Measurements from ENCODE around the gene ARG1. TPM values are rescaled to one million over a fixed set of nuclear protein-coding genes. Genes with fewer than 3 reads are reported as not detected.
"Not testable (repeated sequence)": the region's sequence is repeated elsewhere in the genome, so short reads cannot be mapped to it uniquely, and the experiment has no call there.

ARG1 gene
- total RNA-seq (2014; rRNA removed), result not detected in 2 replicates
- not detected for polyA plus RNA-seq (2012)

DNA sequence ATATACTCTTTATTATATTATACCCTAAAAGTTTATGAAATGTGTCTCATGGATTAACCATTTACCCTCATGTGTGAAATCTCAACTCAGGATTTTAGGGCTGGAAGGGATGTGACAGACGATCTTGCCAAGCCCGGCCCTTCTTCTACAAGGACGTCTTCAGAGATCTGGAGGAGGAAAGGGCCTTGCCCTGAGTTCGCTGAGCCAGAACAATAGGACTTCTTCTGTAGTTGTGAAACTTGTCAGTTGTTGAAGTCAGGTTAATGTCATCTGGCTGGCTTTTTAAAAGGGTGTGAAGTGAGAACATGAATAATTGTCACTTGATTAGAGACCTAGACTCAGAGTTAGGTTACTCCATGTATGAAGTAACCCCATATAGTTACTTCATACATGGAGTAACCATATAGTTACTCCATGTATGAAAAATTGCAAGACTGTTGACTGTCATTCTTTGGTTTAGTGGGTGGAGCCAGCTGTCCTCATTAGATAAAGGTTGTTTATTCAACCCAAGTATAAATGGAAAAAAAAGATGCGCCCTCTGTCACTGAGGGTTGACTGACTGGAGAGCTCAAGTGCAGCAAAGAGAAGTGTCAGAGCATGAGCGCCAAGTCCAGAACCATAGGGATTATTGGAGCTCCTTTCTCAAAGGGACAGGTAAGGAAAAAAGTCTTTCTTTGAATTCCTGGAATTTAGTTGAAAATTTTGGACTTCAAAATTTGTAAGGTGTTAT lies at the start of gene ARG1:
ARG1 (plus strand) TSS at position 541 of the 730 bp plus-strand sequence; CDS start at position 598, 57 bp downstream.
- DNase-seq (ENCODE audit: low read depth), result no peak

- DNase-seq (ENCODE audit: low read depth), result no peak
These were observed 48.9 kb upstream of the ARG1 start for GRCh38 chr6:131523988-131524673.

GRCh38 chr6:131524695-131525336 lies 48.2 kb upstream of the ARG1 start:
- DNase-seq (ENCODE audit: low read depth), result no peak

DNA sequence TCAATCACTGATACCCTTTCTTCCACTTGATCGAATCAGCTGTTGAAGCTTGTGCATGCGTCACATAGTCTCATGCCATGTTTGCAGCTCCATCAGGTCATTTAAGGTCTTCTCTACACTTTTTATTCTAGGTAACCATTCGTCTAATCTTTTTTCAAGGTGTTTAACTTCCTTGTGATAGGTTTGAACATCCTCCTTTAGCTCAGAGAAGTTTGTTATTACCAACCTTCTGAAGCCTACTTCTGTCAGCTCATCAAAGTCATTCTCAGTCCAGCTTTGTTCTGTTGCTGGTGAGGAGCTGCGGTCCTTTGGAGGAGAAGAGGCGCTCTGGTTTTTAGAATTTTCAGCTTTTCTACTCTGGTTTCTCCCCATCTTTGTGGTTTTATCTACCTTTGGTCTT lies 42.1 kb upstream of the ARG1 start:
- DNase-seq (ENCODE audit: low read depth), result not testable (repeated sequence)

DNA sequence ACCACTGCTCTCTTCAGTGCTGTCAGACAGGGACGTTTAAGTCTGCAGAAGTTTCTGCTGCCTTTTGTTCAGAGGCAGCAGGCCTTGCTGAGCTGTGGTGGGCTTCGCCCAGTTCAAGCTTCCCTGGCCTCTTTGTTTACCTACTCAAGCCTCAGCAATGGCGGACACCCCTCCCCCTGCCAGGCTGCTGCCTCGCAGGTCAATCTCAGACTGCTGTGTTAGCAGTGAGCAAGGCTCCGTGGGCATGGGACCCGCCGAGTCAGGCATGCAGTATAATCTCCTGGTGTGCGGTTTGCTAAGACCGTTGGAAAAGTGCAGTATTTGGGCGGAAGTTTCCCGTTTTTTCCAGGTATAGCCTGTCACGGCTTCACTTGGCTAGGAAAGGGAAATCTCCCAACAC lies 41.3 kb upstream of the ARG1 start:
- DNase-seq (ENCODE audit: low read depth), result not testable (repeated sequence)

DNA sequence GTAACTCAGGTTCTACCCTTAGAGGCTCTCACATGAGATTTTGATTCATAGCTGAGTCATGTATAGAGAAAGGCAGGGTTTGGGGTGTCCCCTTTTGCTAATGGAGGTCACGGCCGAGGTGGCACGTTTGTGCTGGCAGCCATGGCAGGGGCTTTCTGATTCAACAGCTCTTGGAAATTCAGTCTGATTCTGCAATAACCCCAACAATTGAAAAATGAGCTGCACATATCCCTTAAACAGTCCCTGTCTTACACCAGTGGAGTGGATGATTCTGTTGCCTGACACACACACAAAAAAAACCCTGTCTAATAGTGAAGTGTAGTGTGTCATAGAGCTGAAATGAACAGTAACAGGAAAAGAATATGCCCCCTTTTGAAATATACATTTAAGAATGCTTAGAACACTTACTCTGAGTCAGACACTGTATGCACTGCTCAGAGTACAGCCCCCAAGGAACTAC lies 40.4 kb upstream of the ARG1 start:
- DNase-seq (ENCODE audit: low read depth), result peak; percentile 8

GRCh38 chr6:131538615-131539014 lies 34.4 kb upstream of the ARG1 start:
- DNase-seq (ENCODE audit: low read depth), result not testable (repeated sequence)

DNA sequence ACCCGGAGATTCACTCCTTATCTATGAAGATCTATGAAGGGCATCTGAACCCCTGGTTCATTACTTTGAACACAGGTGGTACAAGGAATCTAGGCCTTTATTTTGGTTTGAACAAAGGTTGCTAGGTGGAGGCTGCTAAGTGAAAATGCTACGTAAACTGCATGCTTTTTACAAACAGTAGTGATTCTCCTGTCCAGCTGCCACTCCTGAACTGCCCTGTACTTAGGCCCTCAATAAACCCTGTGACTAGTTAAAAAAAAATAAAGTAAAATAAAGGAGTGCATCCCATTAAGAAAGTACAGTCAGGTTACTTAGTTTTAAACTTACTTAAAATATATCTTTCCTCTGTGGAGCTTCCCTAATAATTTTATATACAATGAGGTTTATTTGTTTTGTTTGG lies 27.7 kb upstream of the ARG1 start:
- no peak for DNase-seq (ENCODE audit: low read depth)

DNA sequence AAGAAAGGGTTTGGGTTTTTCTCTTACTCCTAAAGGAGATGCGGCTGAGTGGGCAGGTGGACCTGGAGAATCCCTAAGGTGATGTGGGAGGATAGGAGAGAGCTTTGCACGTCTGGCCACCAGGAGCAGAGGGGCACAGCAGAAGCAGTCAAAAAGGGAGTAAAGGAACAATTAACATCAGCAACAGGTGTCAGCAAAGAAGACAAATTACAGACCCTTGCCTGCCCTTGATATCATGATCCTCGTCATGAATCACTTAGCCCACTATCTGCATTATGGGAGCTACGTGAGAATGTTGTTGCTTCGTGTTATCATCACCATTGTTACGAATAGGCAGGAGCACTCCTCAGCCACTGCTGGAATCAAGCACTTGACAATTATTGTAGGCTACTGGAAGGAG lies 25.5 kb upstream of the ARG1 start:
- DNase-seq (ENCODE audit: low read depth), result no peak

DNA sequence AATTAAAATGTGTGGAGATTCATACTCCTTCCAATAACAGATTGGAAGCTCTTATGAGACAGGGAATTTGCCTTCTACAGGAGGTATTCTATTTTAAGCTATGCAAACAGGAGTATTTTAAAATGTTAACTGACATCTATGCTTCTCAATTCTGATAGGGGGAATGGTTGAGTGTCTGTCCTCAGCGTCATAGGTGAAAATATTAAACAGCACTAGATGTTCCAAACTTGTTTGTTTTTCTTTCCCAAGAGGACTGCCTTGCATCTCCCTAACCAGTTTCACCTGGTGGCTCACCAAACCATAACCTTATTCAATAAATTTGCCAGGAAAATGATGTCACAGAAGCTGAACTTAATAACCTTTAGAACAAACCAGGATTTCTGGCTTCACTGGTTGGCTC lies 24.6 kb upstream of the ARG1 start:
- no peak for DNase-seq (ENCODE audit: low read depth)

GRCh38 chr6:131549811-131550210 lies 23.2 kb upstream of the ARG1 start:
- DNase-seq (ENCODE audit: low read depth), result no peak

- no peak for DNase-seq (ENCODE audit: low read depth)
These were observed 21.1 kb upstream of the ARG1 start for GRCh38 chr6:131551902-131552301.

GRCh38 chr6:131552572-131552971 lies 20.5 kb upstream of the ARG1 start:
- no peak for DNase-seq (ENCODE audit: low read depth)

GRCh38 chr6:131555992-131556391 lies 17.0 kb upstream of the ARG1 start:
- no peak for DNase-seq (ENCODE audit: low read depth)

DNA sequence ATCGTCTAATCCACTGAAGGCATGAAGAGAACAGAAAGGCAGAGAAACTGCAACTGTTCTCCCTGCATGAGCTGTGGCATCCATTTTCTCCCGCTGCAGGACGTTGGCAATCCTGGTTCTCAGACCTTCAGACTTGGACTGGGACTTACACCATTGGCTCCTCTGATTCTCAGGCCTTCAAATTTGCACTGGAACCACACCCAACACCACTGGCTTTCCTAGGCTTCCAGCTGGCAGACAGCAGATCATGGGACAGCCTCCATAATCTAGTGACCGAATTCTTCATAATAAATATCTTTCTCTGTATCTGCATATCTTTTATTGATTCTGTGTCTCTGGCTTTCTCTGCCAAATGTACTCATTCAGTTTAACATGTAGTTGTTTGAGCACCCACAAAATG lies 14.1 kb upstream of the ARG1 start:
- no peak for DNase-seq (ENCODE audit: low read depth)

- no peak for DNase-seq (ENCODE audit: low read depth)
These were observed 10.9 kb upstream of the ARG1 start for GRCh38 chr6:131561925-131562707.

DNA sequence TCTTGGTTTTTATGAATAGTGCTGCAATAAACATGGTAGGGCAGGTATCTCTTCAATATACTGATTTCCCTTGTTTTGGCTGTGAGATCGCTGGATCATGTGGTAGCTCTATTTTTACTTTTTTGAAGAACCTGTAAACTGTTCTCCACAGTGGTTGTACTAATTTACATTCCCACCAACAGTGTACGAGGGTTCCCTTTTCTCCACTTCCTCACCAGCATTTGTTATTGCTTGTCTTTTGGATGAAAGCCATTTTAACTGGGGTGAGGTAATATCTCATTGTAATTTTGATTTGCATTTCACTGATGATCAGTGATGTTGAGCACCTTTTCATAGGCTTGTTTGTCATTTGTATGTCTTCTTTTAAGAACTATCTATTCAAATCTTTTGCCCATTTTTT lies 8.0 kb upstream of the ARG1 start:
- DNase-seq (ENCODE audit: low read depth), result no peak

- no peak for DNase-seq (ENCODE audit: low read depth)
These were observed 4.3 kb upstream of the ARG1 start for GRCh38 chr6:131568726-131569125.

- no peak for DNase-seq (ENCODE audit: low read depth)
These were observed 1.1 kb downstream of the ARG1 start for GRCh38 chr6:131574133-131574532.

- no peak for DNase-seq (ENCODE audit: low read depth)
These were observed 1.7 kb downstream of the ARG1 start for GRCh38 chr6:131574686-131575085.

- DNase-seq (ENCODE audit: low read depth), result no peak
These were observed 2.9 kb downstream of the ARG1 start for GRCh38 chr6:131575834-131576478.

Measured in LHCN-M2 (cell line).